GM18870 (cell line): ENCODE data around the gene PPP1R16B.
A peak's percentile ranks its signal among the peaks of the same experiment; 100 is the strongest.

ENCODE experiments used
- ATAC-seq: cut with Tn5 transposase; IDR thresholded peaks from one replicate; pipeline ENCODE4 v1.9.1; 2021; ENCODE audit warnings: moderate library complexity; ENCODE audit not compliant: unreplicated experiment

PPP1R16B gene

GRCh38 chr20:38961530-38962043 is 156.1 kb downstream of the PPP1R16B start:
- no peak for ATAC-seq

- peak; percentile 82 for ATAC-seq
Measured at GRCh38 chr20:38962044-38962927, 156.8 kb downstream of the PPP1R16B start, which contains the start of gene DHX35. TSS of gene DHX35 (plus strand) at chr20:38962344. CDS start at chr20:38962368, 24 bp downstream.

- no peak for ATAC-seq
Measured at GRCh38 chr20:38962928-38963401, 157.5 kb downstream of the PPP1R16B start.

GRCh38 chr20:38963745-38964144 is 158.2 kb downstream of the PPP1R16B start:
- no peak for ATAC-seq

GRCh38 chr20:38965264-38965663 is 159.8 kb downstream of the PPP1R16B start:
- no peak for ATAC-seq

- ATAC-seq, result no peak
Measured at GRCh38 chr20:38968090-38968489, 162.6 kb downstream of the PPP1R16B start.

GRCh38 chr20:38969708-38970107 is 164.2 kb downstream of the PPP1R16B start:
- ATAC-seq, result no peak

- no peak for ATAC-seq
Measured at GRCh38 chr20:38970302-38970701, 164.8 kb downstream of the PPP1R16B start.
